Measurements from ENCODE around the gene CRMP1.

DNA sequence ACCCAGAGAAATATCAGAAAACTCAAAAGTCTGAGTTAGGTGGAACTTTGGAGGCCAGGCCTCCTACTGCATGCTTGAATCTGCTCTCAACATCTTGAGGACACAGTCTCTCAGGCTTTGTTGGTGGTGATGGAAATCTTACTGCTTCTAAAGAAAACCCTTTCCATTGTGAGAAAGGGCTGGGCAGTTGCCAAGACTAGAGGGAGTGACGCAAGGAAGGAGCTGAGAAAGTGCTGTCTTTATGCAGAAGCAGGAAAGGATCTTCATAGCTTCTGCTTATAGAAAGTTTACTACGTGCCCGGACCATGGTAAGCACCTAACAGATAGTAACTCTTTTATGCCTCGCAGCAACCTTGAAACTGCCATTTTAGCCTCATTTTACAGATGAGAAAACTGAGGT, 2.4 kb upstream of the CRMP1 start:
- TF ChIP-seq, protein P1, sequence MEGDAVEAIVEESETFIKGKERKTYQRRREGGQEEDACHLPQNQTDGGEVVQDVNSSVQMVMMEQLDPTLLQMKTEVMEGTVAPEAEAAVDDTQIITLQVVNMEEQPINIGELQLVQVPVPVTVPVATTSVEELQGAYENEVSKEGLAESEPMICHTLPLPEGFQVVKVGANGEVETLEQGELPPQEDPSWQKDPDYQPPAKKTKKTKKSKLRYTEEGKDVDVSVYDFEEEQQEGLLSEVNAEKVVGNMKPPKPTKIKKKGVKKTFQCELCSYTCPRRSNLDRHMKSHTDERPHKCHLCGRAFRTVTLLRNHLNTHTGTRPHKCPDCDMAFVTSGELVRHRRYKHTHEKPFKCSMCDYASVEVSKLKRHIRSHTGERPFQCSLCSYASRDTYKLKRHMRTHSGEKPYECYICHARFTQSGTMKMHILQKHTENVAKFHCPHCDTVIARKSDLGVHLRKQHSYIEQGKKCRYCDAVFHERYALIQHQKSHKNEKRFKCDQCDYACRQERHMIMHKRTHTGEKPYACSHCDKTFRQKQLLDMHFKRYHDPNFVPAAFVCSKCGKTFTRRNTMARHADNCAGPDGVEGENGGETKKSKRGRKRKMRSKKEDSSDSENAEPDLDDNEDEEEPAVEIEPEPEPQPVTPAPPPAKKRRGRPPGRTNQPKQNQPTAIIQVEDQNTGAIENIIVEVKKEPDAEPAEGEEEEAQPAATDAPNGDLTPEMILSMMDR (IDR thresholded peaks at IDR 0.05) = no peak
- no peak for TF ChIP-seq SMAD4 (CRISPR knock-in tag; IDR thresholded peaks at IDR 0.05)
- no peak for TF ChIP-seq EMX1 (CRISPR knock-in tag; IDR thresholded peaks at IDR 0.05)
- no peak for TF ChIP-seq ETV6 (CRISPR knock-in tag; IDR thresholded peaks at IDR 0.05)
- TF ChIP-seq ZNF263 (CRISPR knock-in tag; IDR thresholded peaks at IDR 0.05; ENCODE audit: low read depth) = no peak
- TF ChIP-seq, protein P2, sequence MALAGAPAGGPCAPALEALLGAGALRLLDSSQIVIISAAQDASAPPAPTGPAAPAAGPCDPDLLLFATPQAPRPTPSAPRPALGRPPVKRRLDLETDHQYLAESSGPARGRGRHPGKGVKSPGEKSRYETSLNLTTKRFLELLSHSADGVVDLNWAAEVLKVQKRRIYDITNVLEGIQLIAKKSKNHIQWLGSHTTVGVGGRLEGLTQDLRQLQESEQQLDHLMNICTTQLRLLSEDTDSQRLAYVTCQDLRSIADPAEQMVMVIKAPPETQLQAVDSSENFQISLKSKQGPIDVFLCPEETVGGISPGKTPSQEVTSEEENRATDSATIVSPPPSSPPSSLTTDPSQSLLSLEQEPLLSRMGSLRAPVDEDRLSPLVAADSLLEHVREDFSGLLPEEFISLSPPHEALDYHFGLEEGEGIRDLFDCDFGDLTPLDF (CRISPR knock-in tag; IDR thresholded peaks at IDR 0.05) = no peak
- TF ChIP-seq ZNF232 (CRISPR knock-in tag; IDR thresholded peaks at IDR 0.05) = no peak

Data from WTC11 (cell line).